GM12874 (cell line): ENCODE data around the gene SPHK2.

Source experiments
- TF ChIP-seq, protein P1 (sequence below): IDR thresholded peaks from 2 replicates; pipeline ENCODE4 v1.5.1; 2011; ENCODE audit warnings: low read depth, mild to moderate bottlenecking, control low read depth, low read length, moderate library complexity; ENCODE audit not compliant: insufficient read depth

The SPHK2 gene

DNA sequence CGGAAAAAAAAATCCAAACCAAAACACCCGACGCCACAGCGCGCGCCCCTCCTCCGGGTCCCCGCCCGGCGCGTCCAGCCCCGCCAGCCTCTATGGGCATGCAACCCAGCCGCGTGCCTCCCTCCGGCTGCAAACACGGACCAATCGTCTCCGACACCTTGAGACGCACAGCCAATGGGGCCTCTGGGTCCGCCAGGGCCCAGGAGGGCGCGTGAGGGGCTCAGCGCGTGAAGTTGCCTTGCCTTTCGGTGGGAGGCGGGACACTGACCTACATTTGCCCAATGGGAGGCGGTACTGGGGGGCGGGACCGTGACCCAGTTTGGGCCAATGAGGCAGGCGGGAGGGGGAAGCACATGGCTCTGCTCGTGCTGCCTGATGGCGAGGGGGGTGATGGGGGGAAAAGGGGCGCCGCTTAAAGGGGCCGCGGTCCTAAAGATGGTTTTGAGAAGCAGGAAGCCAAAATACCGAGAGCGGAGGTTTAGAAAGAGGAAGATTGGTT lies 18.2 kb downstream of the SPHK2 start:
- TF ChIP-seq, protein P1, sequence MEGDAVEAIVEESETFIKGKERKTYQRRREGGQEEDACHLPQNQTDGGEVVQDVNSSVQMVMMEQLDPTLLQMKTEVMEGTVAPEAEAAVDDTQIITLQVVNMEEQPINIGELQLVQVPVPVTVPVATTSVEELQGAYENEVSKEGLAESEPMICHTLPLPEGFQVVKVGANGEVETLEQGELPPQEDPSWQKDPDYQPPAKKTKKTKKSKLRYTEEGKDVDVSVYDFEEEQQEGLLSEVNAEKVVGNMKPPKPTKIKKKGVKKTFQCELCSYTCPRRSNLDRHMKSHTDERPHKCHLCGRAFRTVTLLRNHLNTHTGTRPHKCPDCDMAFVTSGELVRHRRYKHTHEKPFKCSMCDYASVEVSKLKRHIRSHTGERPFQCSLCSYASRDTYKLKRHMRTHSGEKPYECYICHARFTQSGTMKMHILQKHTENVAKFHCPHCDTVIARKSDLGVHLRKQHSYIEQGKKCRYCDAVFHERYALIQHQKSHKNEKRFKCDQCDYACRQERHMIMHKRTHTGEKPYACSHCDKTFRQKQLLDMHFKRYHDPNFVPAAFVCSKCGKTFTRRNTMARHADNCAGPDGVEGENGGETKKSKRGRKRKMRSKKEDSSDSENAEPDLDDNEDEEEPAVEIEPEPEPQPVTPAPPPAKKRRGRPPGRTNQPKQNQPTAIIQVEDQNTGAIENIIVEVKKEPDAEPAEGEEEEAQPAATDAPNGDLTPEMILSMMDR, result no peak

DNA sequence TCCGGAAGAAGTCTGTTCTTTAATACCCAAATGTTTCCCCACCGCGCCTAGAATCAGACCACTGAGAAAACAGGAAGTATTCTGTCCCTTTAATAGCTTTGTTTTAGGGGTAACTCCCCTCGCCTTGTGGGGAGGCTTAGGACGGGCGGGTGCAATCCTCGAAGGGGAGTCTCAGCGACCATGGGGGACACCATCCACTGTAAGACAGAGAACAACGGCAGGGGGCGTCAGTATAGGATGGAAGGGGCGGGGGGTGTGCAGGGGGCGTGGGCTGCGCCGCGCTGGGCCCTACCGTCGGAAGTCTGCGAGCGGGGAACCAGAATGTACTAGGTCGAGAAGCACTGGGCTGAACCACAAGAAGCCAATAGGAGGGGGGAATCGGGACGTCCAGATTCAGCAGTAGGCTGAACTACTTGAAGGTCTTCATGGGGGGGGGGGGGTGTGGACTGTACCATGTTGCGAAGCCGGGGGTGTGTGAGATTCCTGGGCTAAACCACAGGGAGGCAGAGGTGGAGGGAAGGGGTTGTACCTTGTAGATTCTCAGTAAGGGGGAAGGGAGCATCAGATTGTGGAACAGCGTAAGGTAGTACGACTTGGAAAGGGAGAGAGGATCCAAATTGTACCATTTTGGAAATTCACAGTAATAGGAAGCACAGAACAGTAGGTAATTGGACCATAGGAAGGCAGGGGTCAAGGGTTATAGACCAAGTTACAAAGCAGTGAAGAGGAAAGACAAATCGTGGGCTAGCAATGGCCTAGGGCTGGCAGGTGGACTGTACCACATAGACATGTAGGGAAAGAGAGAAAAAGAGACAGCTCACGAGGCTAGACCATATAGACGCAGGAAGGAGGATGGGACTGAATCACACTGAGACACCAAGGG lies 18.9 kb downstream of the SPHK2 start:
- TF ChIP-seq, protein P1, result 0 out of 2 replicates have a peak, but pooled peaks have one; percentile 11

DNA sequence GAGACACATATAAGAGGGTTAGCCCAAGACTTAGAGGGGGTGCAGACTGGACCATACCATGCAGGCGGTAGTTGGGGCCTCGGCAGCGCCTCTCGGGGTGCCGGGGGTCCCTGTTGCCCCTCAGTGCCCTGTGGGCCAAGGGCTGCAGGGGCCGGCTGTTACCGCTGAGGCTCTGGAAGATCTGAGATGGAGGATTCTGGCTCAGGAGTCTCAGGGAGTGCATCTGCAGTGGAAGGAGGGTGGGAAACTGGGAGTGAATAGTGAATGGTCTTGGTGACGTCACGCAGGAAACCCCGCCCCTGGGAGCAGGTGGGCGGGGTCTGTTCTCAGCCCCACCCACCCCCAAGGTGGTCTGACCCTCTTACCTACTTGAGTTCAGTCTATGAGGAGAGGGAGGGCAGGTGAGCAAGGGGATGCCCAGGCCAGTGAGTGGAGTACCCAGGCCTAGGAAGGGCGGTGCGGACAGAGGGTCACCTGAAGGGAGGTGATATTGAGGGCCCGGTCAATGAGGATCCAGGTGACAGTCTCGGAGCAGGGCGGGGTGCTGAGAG lies 19.6 kb downstream of the SPHK2 start:
- TF ChIP-seq, protein P1, result no peak

DNA sequence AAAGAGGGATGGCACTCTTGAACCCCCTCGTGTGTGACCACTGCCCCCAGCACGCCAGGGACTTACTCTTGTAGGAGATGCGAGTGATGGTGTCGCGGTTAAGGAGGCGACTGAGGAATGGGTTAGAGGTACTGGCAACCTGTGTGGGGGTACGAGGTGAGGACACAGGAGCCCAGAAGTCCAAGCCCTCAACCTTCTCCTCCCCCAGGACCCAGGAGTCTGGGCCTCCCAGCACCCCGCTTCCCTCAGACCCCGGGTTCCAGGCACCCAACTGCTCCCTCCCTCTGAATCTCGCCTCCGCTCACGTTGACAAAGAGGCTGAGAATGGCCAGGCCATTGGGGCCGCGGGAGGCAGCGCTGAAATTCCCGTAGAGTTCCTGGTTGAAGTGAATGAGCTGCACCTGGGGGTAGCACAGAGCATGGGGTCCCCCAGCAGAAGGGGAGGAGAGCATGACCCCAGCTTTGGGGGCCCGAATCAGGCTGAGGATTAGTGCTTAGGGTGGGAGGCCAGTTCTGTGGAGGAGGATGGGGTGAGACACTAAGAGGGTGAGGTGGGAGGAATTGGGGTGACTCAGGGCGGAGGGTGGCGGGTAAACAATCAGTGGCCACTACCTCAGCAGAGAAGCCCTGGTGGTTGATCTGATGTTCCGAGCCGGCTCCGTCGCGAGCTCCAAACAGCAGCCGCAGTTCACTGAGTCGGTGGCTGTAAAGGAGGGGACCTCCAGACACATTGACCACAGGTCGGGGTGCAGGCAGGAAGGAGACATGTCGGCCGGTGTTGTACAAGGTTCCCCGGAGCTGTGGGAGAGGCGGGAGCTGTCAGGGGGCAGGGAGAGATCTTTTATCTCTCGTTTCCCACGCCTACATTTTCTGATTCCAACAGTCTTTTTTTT lies 20.4 kb downstream of the SPHK2 start:
- TF ChIP-seq, protein P1, result no peak

DNA sequence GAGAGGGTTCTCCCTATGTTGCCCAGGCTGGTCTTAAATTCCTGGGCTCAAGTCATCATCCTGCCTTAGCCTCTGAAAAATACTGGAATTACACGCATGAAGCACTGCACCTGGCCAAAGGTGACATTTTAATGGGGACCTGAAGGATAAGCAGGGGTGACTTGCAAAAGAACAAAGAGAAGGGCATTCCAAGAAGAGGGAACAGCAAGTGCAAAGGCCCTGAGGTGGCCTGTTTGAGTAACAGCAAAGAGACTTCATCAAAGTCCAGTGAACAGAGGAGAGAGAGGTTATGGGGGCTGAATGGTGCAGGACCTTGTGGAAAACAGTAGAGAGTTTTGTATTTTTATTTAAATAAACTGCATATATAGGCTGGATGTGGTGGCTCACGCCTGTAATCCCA lies 22.5 kb downstream of the SPHK2 start:
- TF ChIP-seq, protein P1, result no peak

DNA sequence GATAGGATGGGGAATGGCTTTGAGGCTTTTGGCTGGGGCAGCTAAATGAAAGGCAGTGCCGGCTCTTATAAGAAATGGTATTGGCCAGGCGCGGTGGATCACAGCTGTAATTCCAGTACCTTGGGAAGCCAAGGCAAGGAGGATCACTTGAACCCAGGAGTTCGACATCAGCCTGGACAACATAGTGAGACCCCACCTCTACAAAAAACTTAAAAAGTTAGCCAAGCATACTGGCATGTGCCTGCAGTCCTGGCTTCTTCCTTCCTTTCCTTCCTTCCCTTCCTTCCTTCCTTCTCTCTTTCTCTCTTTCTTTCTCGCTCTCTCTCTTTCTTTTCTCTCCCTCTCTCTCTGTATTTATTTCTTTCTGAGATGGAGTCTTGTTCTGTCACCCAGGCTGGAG lies 23.6 kb downstream of the SPHK2 start:
- TF ChIP-seq, protein P1, result no peak

DNA sequence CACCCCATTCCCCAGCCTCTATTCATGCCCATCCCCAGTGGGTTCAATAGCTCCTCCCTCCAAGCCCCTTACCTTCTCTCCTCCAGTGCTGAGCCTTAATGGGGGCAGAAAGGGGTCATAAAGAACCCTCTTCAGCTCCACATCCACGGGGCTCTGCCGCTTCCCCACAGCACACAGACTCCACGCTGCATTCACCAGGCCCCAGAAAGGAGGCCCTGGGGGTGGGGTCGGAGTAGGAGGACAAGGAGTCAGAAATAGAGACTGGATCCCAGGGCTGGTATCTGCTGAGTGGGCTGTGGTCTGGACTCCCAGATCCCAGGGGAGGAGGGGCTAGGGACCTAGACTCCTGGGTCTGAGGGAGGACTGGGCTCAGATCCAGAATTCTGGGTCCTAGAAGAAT lies 25.0 kb downstream of the SPHK2 start:
- TF ChIP-seq, protein P1, result no peak
